Activated CD4-positive, alpha-beta T cell treated with anti-CD3 and anti-CD28 coated beads, Interleukin-2, amount 10 ng/mL, durations not matched to agents 24 days and 14 days (primary cell): ENCODE results near the gene ZFAND2B. TPM values are rescaled to one million over a fixed set of nuclear protein-coding genes. Genes with fewer than 3 reads are reported as not detected.

Experiments used
- DNase-seq: peaks from one replicate; pipeline ENCODE4 v3.0.0; 2022
- H3K27ac Mint-ChIP-seq: one replicate; pipeline ENCODE4 v1.8.0; 2022; ENCODE audit warnings: mild to moderate bottlenecking, mixed read lengths
- H3K27me3 Mint-ChIP-seq: one replicate; pipeline ENCODE4 v1.8.0; 2022; ENCODE audit warnings: mixed read lengths
- H3K36me3 Mint-ChIP-seq: one replicate; pipeline ENCODE4 v1.8.0; 2022; ENCODE audit warnings: low read depth, mild to moderate bottlenecking, mixed read lengths
- H3K4me1 Mint-ChIP-seq: one replicate; pipeline ENCODE4 v1.8.0; 2021; ENCODE audit warnings: mixed read lengths
- H3K4me3 Mint-ChIP-seq: one replicate; pipeline ENCODE4 v1.8.0; 2022; ENCODE audit warnings: mild to moderate bottlenecking, moderate library complexity, mixed read lengths
- H3K9me3 Mint-ChIP-seq: one replicate; pipeline ENCODE4 v1.8.0; 2021; ENCODE audit warnings: mixed read lengths
- intact Hi-C: fragments of 100-400 bp; cut with micrococcal nuclease; formaldehyde crosslinking; loops from one replicate; pipeline ENCODE4 v1.15.1; 2023
- total RNA-seq: library from RNA; stranded (reverse); gene quantifications from 2 replicates; pipeline ENCODE4 v1.2.3, GENCODE V29; 2022

The ZFAND2B gene
- total RNA-seq, 1 donor from 2014 or later: 36.7 TPM

- no peak within 1 kb of the TSS for H3K27ac Mint-ChIP-seq
- peak; percentile 52 for DNase-seq
- H3K4me3 Mint-ChIP-seq: no peak within 1 kb of the TSS
- peaks cover 34% of the 10 kb centered on the region for H3K36me3 Mint-ChIP-seq
- peaks cover 13% of the 10 kb centered on the region for H3K4me1 Mint-ChIP-seq
- intact Hi-C loops: no loop called here
- no peaks in the 10 kb centered on the region for H3K27me3 Mint-ChIP-seq
- H3K9me3 Mint-ChIP-seq: no peaks in the 10 kb centered on the region
These were observed 36.5 kb upstream of the ZFAND2B start, which contains the start of gene SLC23A3 for GRCh38 chr2:219169930-219170654. TSS of gene SLC23A3 (minus strand) at chr2:219170029. CDS start at chr2:219169984, 45 bp downstream.

- intact Hi-C loops: no loop called here
- Mint-ChIP-seq H3K4me1 (peaks cover 21% of the 10 kb centered on the region), H3K27ac (no peak overlapping the region), H3K9me3 (no peaks in the 10 kb centered on the region), H3K27me3 (no peaks in the 10 kb centered on the region), H3K36me3 (peaks cover 37% of the 10 kb centered on the region), H3K4me3 (no peak overlapping the region)
- DNase-seq: peak; percentile 83
These were observed 35.3 kb upstream of the ZFAND2B start for GRCh38 chr2:219171231-219171651.

GRCh38 chr2:219172231-219173154, 34.1 kb upstream of the ZFAND2B start:
- intact Hi-C loops: no loop called here
- Mint-ChIP-seq H3K27ac (no peak overlapping the region), H3K9me3 (no peaks in the 10 kb centered on the region), H3K36me3 (peaks cover 38% of the 10 kb centered on the region), H3K4me1 (peaks cover 26% of the 10 kb centered on the region), H3K27me3 (no peaks in the 10 kb centered on the region), H3K4me3 (no peak overlapping the region)
- peak; percentile 53 for DNase-seq

DNA sequence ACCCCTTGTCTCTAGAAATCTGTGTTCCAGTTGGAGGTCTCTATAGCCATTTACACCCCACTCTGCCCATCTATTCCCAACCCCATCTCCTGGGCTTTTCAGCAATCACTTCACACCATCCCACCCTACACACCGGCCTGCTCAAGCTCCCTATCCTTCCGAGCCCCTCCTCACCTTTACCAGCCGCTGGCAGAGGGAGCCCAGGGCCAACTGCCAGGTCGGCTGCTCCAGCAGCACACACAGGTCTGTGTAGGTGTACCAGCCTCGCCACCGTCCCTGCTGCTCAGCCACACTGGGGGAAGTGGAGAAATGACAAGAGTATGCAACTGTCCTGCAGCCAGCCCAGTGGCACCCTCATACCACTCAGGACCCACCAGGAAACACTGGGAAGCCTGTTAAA, 33.4 kb upstream of the ZFAND2B start:
- H3K27me3 Mint-ChIP-seq: no peaks in the 10 kb centered on the region
- peaks cover 39% of the 10 kb centered on the region for H3K36me3 Mint-ChIP-seq
- no peak overlapping the region for H3K27ac Mint-ChIP-seq
- DNase-seq: peak; percentile 56
- no peaks in the 10 kb centered on the region for H3K9me3 Mint-ChIP-seq
- intact Hi-C loops: no loop called here
- peaks cover 28% of the 10 kb centered on the region for H3K4me1 Mint-ChIP-seq
- no peak overlapping the region for H3K4me3 Mint-ChIP-seq

- H3K9me3 Mint-ChIP-seq: no peaks in the 10 kb centered on the region
- no peaks in the 10 kb centered on the region for H3K27me3 Mint-ChIP-seq
- peaks cover 40% of the 10 kb centered on the region for H3K36me3 Mint-ChIP-seq
- DNase-seq: peak; percentile 49
- peak overlapping the region; percentile 67 for H3K27ac Mint-ChIP-seq
- H3K4me3 Mint-ChIP-seq: peak overlapping the region; percentile 94
- intact Hi-C loops: no loop called here
- peaks cover 34% of the 10 kb centered on the region for H3K4me1 Mint-ChIP-seq
These were observed 32.4 kb upstream of the ZFAND2B start for GRCh38 chr2:219174146-219174545.

- peak; percentile 55 for DNase-seq
- Mint-ChIP-seq H3K9me3 (no peaks in the 10 kb centered on the region), H3K27ac (peak overlapping the region; percentile 67), H3K27me3 (no peaks in the 10 kb centered on the region), H3K4me1 (peaks cover 41% of the 10 kb centered on the region), H3K36me3 (peaks cover 43% of the 10 kb centered on the region), H3K4me3 (peak overlapping the region; percentile 94)
- intact Hi-C loops: loop anchor here (5.0 kb wide), 1 partner anchor 958 kb away; the partner anchor contains the start of gene ARPC2
These were observed 31.8 kb upstream of the ZFAND2B start for GRCh38 chr2:219174801-219175200.

GRCh38 chr2:219175486-219175885, 31.1 kb upstream of the ZFAND2B start:
- DNase-seq: peak; percentile 56
- Mint-ChIP-seq H3K4me3 (peak overlapping the region; percentile 94), H3K9me3 (no peaks in the 10 kb centered on the region), H3K27me3 (no peaks in the 10 kb centered on the region), H3K27ac (peak overlapping the region; percentile 84), H3K4me1 (peaks cover 45% of the 10 kb centered on the region), H3K36me3 (peaks cover 48% of the 10 kb centered on the region)
- intact Hi-C loops: loop anchor here (5.0 kb wide), 1 partner anchor 958 kb away; the partner anchor contains the start of gene ARPC2

GRCh38 chr2:219175928-219176817, 30.4 kb upstream of the ZFAND2B start:
- intact Hi-C loops: loop anchor here (2.0 to 5.0 kb wide), 4 partner anchors 119 to 959 kb away; partner anchors contain the start of genes ARPC2, CNOT9, CTDSP1 and USP37
- Mint-ChIP-seq H3K4me1 (peaks cover 52% of the 10 kb centered on the region), H3K36me3 (peaks cover 53% of the 10 kb centered on the region)

GRCh38 chr2:219176818-219177551, 29.6 kb upstream of the ZFAND2B start, which contains the start of gene CNPPD1:
TSS of gene CNPPD1 (minus strand) at chr2:219176925. CDS start at chr2:219176828, 97 bp downstream.
- Mint-ChIP-seq H3K36me3 (peaks cover 56% of the 10 kb centered on the region), H3K9me3 (no peaks in the 10 kb centered on the region), H3K4me1 (peaks cover 60% of the 10 kb centered on the region), H3K4me3 (peak within 1 kb of the TSS; percentile 94), H3K27ac (peak within 1 kb of the TSS; percentile 99), H3K27me3 (no peaks in the 10 kb centered on the region)
- intact Hi-C loops: loop anchor here (1.0 to 5.0 kb wide), 11 partner anchors 17 to 960 kb away; partner anchors contain the start of genes ANKZF1, ARPC2, ATG9A and CNOT9
- DNase-seq: peak; percentile 97

More at GRCh38 chr2:219175928-219176817, 30.4 kb upstream of the ZFAND2B start:
- DNase-seq: peak; percentile 78
- Mint-ChIP-seq H3K4me3 (peak overlapping the region; percentile 94), H3K9me3 (no peaks in the 10 kb centered on the region), H3K27me3 (no peaks in the 10 kb centered on the region), H3K27ac (peak overlapping the region; percentile 84)

DNA sequence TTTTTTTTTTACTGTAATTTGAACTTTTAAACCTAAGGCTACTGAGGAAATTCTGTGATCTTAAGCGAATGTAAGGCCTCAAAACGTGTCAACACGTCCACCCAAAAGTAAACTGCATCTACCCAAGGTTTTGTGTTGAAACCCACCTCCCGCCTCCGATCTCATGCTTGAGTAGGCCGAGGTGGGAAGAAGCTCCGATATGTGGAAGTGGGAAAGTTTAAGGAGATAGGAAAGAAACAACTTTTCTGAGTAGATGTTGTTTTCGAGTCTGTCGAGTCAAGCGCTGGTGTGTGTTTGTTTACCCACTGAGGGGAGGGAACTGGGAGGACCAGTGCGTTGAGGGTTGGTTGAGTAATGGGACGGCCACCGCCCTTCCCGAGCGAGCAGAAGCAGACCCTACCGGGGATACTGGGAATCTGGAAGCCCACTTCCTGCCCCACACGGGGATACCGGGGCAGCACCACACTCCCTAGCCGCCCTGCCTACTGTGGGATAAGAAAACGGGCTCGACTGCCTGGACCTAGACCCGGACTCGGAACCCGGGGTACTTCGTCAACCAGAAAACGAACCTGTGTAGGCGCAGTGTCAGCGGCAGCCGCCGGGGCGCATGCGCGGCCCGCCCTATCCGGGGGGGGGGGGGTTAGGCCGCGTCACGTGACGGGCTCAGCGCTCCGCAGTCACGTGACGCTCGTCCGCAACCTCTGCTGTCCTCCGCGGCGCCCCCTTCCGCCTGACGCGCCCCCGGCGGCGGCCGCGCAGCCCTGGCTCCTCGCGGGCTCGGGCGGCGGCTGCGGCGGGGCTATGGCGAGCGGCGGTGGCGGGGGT, 28.8 kb upstream of the ZFAND2B start, which contains the start of gene RETREG2:
Gene RETREG2, plus strand, starts transcription at position 724 of the 825 bp plus-strand sequence. Its CDS starts 78 bp downstream, at position 802.
- peak; percentile 93 for DNase-seq
- peak within 1 kb of the TSS; percentile 99 for H3K27ac Mint-ChIP-seq
- peaks cover 50% of the 10 kb centered on the region for H3K36me3 Mint-ChIP-seq
- H3K4me3 Mint-ChIP-seq: peak within 1 kb of the TSS; percentile 94
- no peaks in the 10 kb centered on the region for H3K27me3 Mint-ChIP-seq
- intact Hi-C loops: loop anchor here (1.0 to 5.0 kb wide), 13 partner anchors 17 to 960 kb away; partner anchors contain the start of genes ANKZF1, ARPC2, ATG9A and CHPF
- H3K4me1 Mint-ChIP-seq: peaks cover 62% of the 10 kb centered on the region
- no peaks in the 10 kb centered on the region for H3K9me3 Mint-ChIP-seq

- Mint-ChIP-seq H3K27ac (peak overlapping the region; percentile 87), H3K4me3 (peak overlapping the region; percentile 94), H3K9me3 (no peaks in the 10 kb centered on the region), H3K36me3 (peaks cover 52% of the 10 kb centered on the region), H3K4me1 (peaks cover 62% of the 10 kb centered on the region), H3K27me3 (no peaks in the 10 kb centered on the region)
- peak; percentile 84 for DNase-seq
- intact Hi-C loops: loop anchor here (1.0 to 5.0 kb wide), 3 partner anchors 365 to 961 kb away; partner anchors contain the start of genes ARPC2, CHPF and TTLL4
These were observed 28.0 kb upstream of the ZFAND2B start for GRCh38 chr2:219178377-219179175.
